Activated CD4-positive, CD25-positive, alpha-beta regulatory T cell (primary cell): ENCODE measurements around the gene CLPSL2.

Experiments
- DNase-seq, 4 experiments: peaks; one replicate each; lab custom pipeline; 2025; lab: John Stamatoyannopoulos, UW

CLPSL2 gene

DNA sequence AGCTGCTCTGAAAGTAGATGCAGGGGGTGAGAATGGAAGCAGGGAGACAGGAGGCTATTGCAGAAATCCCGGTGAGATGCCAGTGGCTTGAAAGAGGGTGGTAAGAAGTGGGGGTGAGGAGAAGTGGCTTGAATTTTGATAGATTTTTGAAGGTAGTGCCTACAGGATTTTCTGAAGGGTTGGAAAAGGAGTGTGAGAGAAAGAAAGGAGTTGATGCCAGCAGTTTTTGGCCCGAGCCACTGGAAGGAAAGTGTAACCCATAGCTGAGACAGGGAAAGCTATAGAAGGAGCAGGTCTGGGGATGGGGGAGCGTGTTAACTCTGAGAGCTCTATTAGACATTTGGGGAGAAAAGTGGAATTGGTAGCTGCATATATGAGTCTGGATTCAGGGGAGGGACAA is 29.9 kb upstream of the CLPSL2 start:
- DNase-seq = no peak

DNA sequence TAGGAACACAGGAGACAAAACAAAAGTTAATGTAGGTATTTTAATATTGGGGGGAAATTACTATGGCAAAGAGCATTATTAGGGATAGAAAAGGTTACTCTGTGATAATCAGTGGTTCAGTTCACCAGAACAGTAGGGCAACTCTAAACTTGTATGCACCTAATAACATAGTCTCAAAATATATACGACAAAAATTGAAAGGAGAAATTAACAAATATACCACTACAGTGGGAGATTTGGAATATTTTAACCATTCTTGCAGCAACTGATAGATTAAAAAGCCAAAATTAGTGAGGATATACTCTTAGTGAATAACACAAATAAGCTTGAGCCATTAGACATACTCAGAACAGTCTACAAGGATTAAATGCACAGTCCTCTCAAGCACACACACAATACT is 28.5 kb upstream of the CLPSL2 start:
- no peak for DNase-seq

DNA sequence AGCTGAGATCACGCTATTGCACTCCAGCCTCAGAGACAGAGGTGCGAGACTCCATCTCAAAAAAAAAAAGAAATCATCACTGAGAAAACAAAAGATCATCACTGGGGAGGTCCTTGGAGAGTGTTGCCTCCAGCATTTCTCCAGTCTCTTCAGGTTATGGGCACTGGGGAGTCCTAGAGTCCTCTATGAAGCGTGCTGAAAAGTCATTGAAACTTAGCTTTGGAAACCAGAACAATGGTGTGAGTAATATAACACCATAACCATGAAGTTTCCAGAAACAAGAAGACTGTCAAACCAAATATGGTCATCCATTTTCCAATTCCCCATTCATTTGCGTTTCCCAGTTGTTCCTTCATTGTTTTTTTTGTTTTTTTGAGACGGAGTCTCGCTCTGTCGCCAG is 25.8 kb upstream of the CLPSL2 start:
- no peak for DNase-seq

DNA sequence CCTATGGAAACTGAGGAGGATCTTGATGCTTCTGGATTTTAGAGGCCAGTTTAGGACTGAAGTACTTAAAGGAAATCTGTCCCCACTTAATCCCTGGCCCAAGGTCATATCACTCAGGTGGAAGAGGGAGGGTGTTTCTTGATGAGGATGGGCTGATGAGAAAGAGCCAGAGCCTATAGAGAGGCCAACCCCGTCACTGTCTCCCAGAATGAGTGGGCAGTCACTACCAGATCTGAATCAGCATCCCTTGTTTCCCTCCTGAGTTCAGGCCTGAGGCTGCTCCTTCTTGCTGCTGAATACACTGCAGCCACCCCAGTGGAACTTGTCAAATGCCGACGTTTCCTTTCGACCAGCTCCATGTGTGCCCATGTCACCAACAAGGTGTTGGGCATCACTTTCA is 24.8 kb upstream of the CLPSL2 start:
- DNase-seq = no peak

DNA sequence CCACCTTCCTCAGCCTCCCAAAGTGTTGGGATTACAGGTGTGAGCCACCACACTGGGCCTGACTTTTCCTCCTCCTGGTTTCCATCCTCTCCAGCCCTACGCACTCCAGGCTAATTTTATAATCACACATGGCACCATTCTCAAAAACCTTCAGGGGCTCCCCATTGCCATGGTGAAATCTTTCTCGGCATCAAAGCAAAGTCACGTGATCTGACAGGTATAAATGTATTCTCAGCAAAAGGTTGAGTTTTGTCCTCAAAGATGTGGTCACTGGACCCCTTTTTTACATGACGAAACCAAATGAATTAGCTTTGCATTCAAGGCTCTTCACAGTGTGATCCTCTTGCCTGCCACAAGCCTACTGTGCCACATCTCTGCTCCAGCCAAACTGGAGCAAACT is 24.1 kb upstream of the CLPSL2 start:
- DNase-seq = no peak

- DNase-seq = no peak
These were observed 21.7 kb upstream of the CLPSL2 start for GRCh38 chr6:35754452-35755277.

- DNase-seq = no peak
These were observed 21.0 kb upstream of the CLPSL2 start for GRCh38 chr6:35755278-35755924.

DNA sequence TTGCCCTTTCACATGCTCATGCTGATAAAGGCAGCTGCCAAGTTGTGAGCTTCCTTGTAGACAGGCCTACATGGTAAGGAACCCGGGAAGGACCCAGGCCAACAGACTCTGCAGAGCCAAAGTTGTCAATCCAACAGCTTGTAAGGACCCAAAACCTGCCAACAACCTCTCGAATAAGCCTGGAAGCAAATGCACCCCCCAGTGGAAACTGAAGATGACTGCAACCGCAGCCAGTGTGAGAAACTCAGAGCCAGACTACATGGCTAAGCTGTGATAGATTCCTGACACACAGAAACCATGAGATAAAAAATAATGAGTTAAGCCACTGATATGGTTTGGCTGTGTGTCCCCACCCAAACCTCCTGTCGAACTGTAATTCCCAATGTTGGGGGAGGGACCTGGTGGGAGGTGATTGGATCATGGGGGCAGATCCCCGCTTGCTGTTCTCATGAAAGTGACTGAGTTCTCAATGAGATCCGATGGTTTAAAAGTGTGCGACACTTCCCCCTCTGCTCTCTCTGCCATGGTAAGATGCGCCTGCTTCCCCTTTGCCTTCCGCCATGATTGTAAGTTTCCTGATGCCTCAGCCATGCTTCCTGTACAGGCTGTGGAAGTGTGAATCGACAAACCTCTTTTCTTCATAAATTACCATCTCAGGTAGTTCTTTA is 18.8 kb upstream of the CLPSL2 start:
- DNase-seq = no peak

- no peak for DNase-seq
These were observed 17.0 kb upstream of the CLPSL2 start for GRCh38 chr6:35759426-35759825.

DNA sequence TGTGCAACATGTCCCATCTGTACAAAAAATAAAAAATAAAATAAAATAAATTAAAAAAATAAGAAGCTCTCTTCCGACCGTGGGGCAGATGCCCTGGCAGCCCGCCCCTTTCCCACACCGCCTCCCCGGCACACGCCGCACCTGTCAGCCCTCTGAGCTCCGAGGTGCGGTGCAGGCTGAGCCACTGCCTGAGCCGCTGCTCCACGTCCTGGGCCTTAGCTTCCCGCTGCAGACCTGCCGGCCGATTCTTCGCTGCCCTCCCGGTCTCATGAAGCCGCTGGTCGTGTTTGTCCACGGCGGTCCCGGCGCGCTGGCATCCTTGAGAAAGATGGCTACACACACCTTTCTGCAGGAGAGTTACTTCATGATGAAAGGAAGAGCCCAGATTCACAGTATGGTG is 10.7 kb upstream of the CLPSL2 start:
- DNase-seq = no peak

GRCh38 chr6:35769211-35769610 is 7.2 kb upstream of the CLPSL2 start:
- no peak for DNase-seq

DNA sequence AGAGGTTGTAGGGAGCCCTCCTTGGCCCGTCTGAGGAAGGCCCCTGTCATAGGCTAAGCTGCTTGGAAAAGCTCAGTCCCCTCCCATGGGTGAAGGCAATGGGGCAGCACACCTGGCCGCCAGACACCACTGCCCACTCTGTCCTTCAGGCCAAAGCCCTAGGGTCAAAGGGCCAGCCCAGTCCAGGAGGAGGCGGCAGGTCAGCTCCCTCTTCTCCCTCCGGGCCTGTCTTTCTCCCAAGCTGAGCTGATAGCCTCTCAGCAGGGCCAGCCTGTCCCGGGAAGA is 5.1 kb upstream of the CLPSL2 start:
- no peak for DNase-seq

- DNase-seq = no peak
These were observed 2.1 kb upstream of the CLPSL2 start for GRCh38 chr6:35774116-35774794.

GRCh38 chr6:35775031-35775430 is 1.4 kb upstream of the CLPSL2 start:
- DNase-seq = no peak

- no peak for DNase-seq
These were observed 1.1 kb downstream of the CLPSL2 start for GRCh38 chr6:35777356-35778102.

DNA sequence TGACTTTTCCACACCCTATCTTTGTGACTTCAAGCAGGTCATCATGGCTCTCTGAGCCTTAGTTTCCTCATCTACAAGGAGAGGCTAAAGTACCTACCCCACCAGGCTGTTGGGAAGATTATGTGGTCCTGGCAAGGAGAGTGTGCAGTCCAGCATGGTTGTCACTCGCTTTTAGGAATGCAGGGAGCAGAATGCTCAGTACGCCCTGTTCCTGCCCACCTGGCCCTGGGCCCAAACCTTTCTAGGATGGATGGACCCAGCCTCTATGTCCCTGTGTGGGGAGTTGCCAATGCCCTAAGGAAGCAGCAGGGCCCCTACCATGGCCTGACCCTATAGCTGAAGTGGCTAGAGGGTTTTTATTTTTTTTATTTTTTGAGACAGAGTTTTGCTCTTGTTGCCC is 2.0 kb downstream of the CLPSL2 start:
- no peak for DNase-seq

- no peak for DNase-seq
These were observed 4.3 kb downstream of the CLPSL2 start, which contains the start of gene CLPSL1 for GRCh38 chr6:35780719-35781118. Gene CLPSL1, plus strand, starts transcription at chr6:35781019. Its CDS starts 92 bp downstream, at chr6:35781111.

DNA sequence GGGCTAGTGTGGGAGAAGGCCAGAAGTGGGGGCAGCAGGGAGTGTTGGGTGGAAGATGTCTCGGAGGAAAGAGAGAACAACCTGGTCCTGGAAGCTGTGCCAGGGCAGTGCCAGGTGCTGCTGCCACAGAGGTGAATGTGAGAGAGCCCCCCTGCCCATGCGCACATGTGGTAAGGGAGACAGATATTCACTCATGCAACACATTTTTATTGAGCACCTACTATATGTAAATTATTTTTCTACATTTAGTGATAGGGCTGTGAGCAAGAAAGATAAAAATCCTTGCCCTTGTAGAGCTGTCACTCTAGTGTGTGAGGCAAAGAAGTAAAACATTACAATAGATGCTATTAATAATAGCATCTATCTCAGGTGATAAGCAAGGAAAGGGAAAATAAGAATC is 4.9 kb downstream of the CLPSL2 start:
- no peak for DNase-seq

- DNase-seq = no peak
These were observed 6.0 kb downstream of the CLPSL2 start for GRCh38 chr6:35782424-35782823.

- no peak for DNase-seq
These were observed 7.8 kb downstream of the CLPSL2 start for GRCh38 chr6:35784200-35784599.

GRCh38 chr6:35786272-35786671 is 9.9 kb downstream of the CLPSL2 start:
- DNase-seq = no peak

DNA sequence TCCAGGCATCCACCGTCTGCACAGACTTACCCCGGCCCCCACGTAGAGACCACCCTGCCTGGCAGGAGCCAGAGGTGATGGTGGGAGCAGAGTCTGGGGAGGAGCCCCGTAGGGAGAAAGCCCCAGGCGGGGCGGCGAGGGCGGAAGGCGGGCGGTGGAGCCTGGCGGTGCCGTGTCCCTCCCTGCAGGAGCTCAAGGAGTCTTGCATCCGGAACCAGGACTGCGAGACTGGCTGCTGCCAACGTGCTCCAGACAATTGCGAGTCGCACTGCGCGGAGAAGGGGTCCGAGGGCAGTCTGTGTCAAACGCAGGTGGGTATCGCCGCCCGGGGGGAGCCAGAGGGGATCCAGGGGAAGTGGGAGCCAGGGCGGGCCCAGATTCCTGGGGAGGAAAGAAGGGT is 10.4 kb downstream of the CLPSL2 start:
- DNase-seq = no peak
